Mesenchymal stem cell (in vitro differentiated cells and primary cell): ENCODE data around the gene HNRNPF.

Experiments used
- DNase-seq: peaks from one replicate; pipeline ENCODE4 v3.0.0-alpha.2; 2013
- H2AFZ ChIP-seq: one replicate; pipeline ENCODE4 v1.6.1; 2013; ENCODE audit warnings: low read depth, mild to moderate bottlenecking, control low read depth, inconsistent platforms, low read length, moderate library complexity
- H2AK5ac ChIP-seq: 2 replicates; pipeline ENCODE4 v1.6.1; 2013; ENCODE audit warnings: low read length, moderate library complexity, mild to moderate bottlenecking, inconsistent platforms; ENCODE audit not compliant: severe bottlenecking
- H2BK120ac ChIP-seq: one replicate; pipeline ENCODE4 v1.6.1; 2013; ENCODE audit warnings: low read depth, mild to moderate bottlenecking, inconsistent platforms, low read length, moderate library complexity
- H2BK12ac ChIP-seq, 2 experiments: one replicate each; pipeline ENCODE4 v1.6.1; 2013; ENCODE audit warnings: inconsistent platforms in 2 of 2, low read length in 2 of 2, mild to moderate bottlenecking in 2 of 2, moderate library complexity in 2 of 2, control low read depth in 1 of 2
- H2BK15ac ChIP-seq: one replicate; pipeline ENCODE4 v1.6.1; 2013; ENCODE audit warnings: mild to moderate bottlenecking, low read depth, inconsistent platforms; ENCODE audit not compliant: poor library complexity, severe bottlenecking
- H2BK5ac ChIP-seq: 2 replicates; pipeline ENCODE4 v1.6.1; 2013; ENCODE audit warnings: low read depth, mild to moderate bottlenecking, low read length, control low read depth, inconsistent platforms; ENCODE audit not compliant: poor library complexity, severe bottlenecking
- H3K14ac ChIP-seq, 2 experiments: one replicate each; pipeline ENCODE4 v1.6.1; 2013; ENCODE audit warnings: inconsistent platforms in 2 of 2, low read length in 2 of 2, control low read depth in 1 of 2, mild to moderate bottlenecking in 1 of 2, moderate library complexity in 1 of 2
- H3K18ac ChIP-seq, 2 experiments: one replicate each; pipeline ENCODE4 v1.6.1; 2013; ENCODE audit warnings: inconsistent platforms in 2 of 2, low read length in 2 of 2, control low read depth in 1 of 2, low read depth in 1 of 2, mild to moderate bottlenecking in 1 of 2
- H3K23ac ChIP-seq, 2 experiments: one replicate each; pipeline ENCODE4 v1.6.1; 2013; ENCODE audit warnings: inconsistent platforms in 2 of 2, low read length in 2 of 2, mild to moderate bottlenecking in 2 of 2, moderate library complexity in 2 of 2, control low read depth in 1 of 2
- H3K27ac ChIP-seq: 2 replicates; pipeline ENCODE4 v1.5.1; 2013; ENCODE audit warnings: mild to moderate bottlenecking, moderate library complexity, low read length, control low read depth, inconsistent platforms; ENCODE audit not compliant: poor library complexity, severe bottlenecking
- H3K27me3 ChIP-seq, 2 experiments: 2 replicates each; pipeline versions ENCODE4 v1.6.1 to v1.7.0; 2013; ENCODE audit warnings: low read length in 2 of 2, mild to moderate bottlenecking in 2 of 2, moderate library complexity in 2 of 2, control low read depth in 1 of 2, inconsistent platforms in 1 of 2; ENCODE audit not compliant: control insufficient read depth in 1 of 2, insufficient read depth in 1 of 2
- H3K36me3 ChIP-seq, 2 experiments: 2 replicates each; pipeline versions ENCODE4 v1.6.1 to v1.7.0; 2013; ENCODE audit warnings: low read length in 2 of 2, control low read depth in 1 of 2, inconsistent platforms in 1 of 2, low read depth in 1 of 2, mild to moderate bottlenecking in 1 of 2; ENCODE audit not compliant: insufficient read depth in 2 of 2, control insufficient read depth in 1 of 2
- H3K4ac ChIP-seq, 2 experiments: one replicate each; pipeline ENCODE4 v1.6.1; 2013; ENCODE audit warnings: inconsistent platforms in 2 of 2, low read length in 2 of 2, mild to moderate bottlenecking in 2 of 2, moderate library complexity in 2 of 2, control low read depth in 1 of 2, low read depth in 1 of 2
- H3K4me1 ChIP-seq: 2 replicates; pipeline ENCODE4 v1.6.1; 2013; ENCODE audit warnings: low read depth, low read length, control low read depth; ENCODE audit not compliant: control insufficient read depth, insufficient read depth
- H3K4me2 ChIP-seq: 2 replicates; pipeline ENCODE4 v1.6.1; 2013; ENCODE audit warnings: low read length, mild to moderate bottlenecking, inconsistent platforms; ENCODE audit not compliant: poor library complexity, severe bottlenecking
- H3K4me3 ChIP-seq, 2 experiments: 2 replicates each; pipeline versions ENCODE4 v1.5.1 to v1.7.0; 2013; ENCODE audit warnings: low read length in 2 of 2, mild to moderate bottlenecking in 2 of 2, control low read depth in 1 of 2, low read depth in 1 of 2; ENCODE audit not compliant: insufficient read depth in 1 of 2
- H3K79me1 ChIP-seq: replicated peaks from 2 replicates; pipeline ENCODE4 v1.6.1; 2013; ENCODE audit warnings: mild to moderate bottlenecking, control low read depth, low read length, inconsistent platforms; ENCODE audit not compliant: poor library complexity, severe bottlenecking
- H3K9ac ChIP-seq: 2 replicates; pipeline ENCODE4 v1.7.0; 2013; ENCODE audit warnings: mild to moderate bottlenecking, low read length, moderate library complexity
- H3K9me3 ChIP-seq: 2 replicates; pipeline ENCODE4 v1.7.0; 2013; ENCODE audit warnings: mild to moderate bottlenecking, low read length; ENCODE audit not compliant: control insufficient read depth
- H4K8ac ChIP-seq: one replicate; pipeline ENCODE4 v1.6.1; 2013; ENCODE audit warnings: inconsistent platforms, mild to moderate bottlenecking, low read length, moderate library complexity
- H4K91ac ChIP-seq: one replicate; pipeline ENCODE4 v1.6.1; 2013; ENCODE audit warnings: mild to moderate bottlenecking, low read length, inconsistent platforms
- WGBS: methylation state at CpG from one replicate; pipeline ENCODE4 v1.1.7; 2013; ENCODE audit warnings: mixed read lengths; 5-methylcytosine and 5-hydroxymethylcytosine counted together

HNRNPF gene

GRCh38 chr10:43415544-43415943, 6.6 kb upstream of the HNRNPF start:
- Histone ChIP-seq H3K14ac (no peak overlapping the region), H2BK5ac (no peak overlapping the region), H2AK5ac (no peak overlapping the region), H2BK120ac (no peak overlapping the region), H3K18ac (no peak overlapping the region), H2AFZ (no peak overlapping the region), H3K79me1 (no peaks in the 10 kb centered on the region), H3K4me1 (peaks cover 2% of the 10 kb centered on the region), H2BK15ac (no peak overlapping the region), H3K4ac (no peak overlapping the region), H4K8ac (no peak overlapping the region), H3K4me3 (no peak overlapping the region), H3K23ac (no peak overlapping the region), H3K9me3 (no peaks in the 10 kb centered on the region), H3K9ac (no peak overlapping the region), H3K4me2 (no peak overlapping the region), H4K91ac (no peak overlapping the region), H2BK12ac (no peak overlapping the region), H3K36me3 (no peaks in the 10 kb centered on the region), H3K27me3 (no peaks in the 10 kb centered on the region), H3K27ac (no peak overlapping the region)
- no peak for DNase-seq
- WGBS, result 94% methylated on average over 9 of the region's 10 CpGs

- peaks cover 9% of the 10 kb centered on the region for H3K4me1 ChIP-seq
- H3K79me1 ChIP-seq, result peaks cover 6% of the 10 kb centered on the region
- H3K4ac ChIP-seq, result no peak overlapping the region
- H3K27ac ChIP-seq, result no peak overlapping the region
- H3K27me3 ChIP-seq, result no peaks in the 10 kb centered on the region
- H3K4me2 ChIP-seq, result no peak overlapping the region
- no peak overlapping the region for H2AK5ac ChIP-seq
- no peak overlapping the region for H2BK5ac ChIP-seq
- H3K4me3 ChIP-seq, result no peak overlapping the region
- H3K9me3 ChIP-seq, result no peaks in the 10 kb centered on the region
- no peak overlapping the region for H2BK12ac ChIP-seq
- H2AFZ ChIP-seq, result no peak overlapping the region
- H3K14ac ChIP-seq, result no peak overlapping the region
- no peak overlapping the region for H3K18ac ChIP-seq
- H2BK120ac ChIP-seq, result no peak overlapping the region
- no peak overlapping the region for H3K23ac ChIP-seq
- WGBS, result 100% methylated on average over 1 of the region's 2 CpGs
- no peak for DNase-seq
- no peak overlapping the region for H3K9ac ChIP-seq
- no peak overlapping the region for H4K8ac ChIP-seq
- H4K91ac ChIP-seq, result no peak overlapping the region
- no peak overlapping the region for H2BK15ac ChIP-seq
- no peaks in the 10 kb centered on the region for H3K36me3 ChIP-seq
Observed at GRCh38 chr10:43411536-43411935, 2.5 kb upstream of the HNRNPF start.

GRCh38 chr10:43410345-43410744, 1.4 kb upstream of the HNRNPF start:
- Histone ChIP-seq H3K14ac (no peak overlapping the region), H3K23ac (no peak overlapping the region), H3K9ac (peak overlapping the region; percentile 97), H3K36me3 (no peaks in the 10 kb centered on the region), H2BK15ac (no peak overlapping the region), H2AFZ (no peak overlapping the region), H3K27ac (no peak overlapping the region), H3K4me2 (no peak overlapping the region), H3K4me3 (peak overlapping the region in 1 of 2 experiments; percentile 91), H3K18ac (no peak overlapping the region), H3K4ac (no peak overlapping the region), H4K91ac (no peak overlapping the region), H2BK120ac (no peak overlapping the region), H2BK12ac (no peak overlapping the region), H3K79me1 (peaks cover 6% of the 10 kb centered on the region), H3K4me1 (peaks cover 11% of the 10 kb centered on the region), H4K8ac (no peak overlapping the region), H3K27me3 (no peaks in the 10 kb centered on the region), H2AK5ac (no peak overlapping the region), H3K9me3 (no peaks in the 10 kb centered on the region), H2BK5ac (no peak overlapping the region)
- 96% methylated on average over 14 of the region's 14 CpGs for WGBS
- DNase-seq, result no peak

GRCh38 chr10:43409385-43410109, 561 bp upstream of the HNRNPF start:
- WGBS, result 76% methylated on average over 46 of the region's 46 CpGs
- Histone ChIP-seq H3K4me1 (peaks cover 12% of the 10 kb centered on the region), H2AK5ac (peak overlapping the region; percentile 87), H3K14ac (peak overlapping the region in 1 of 2 experiments; percentile 88), H3K4me3 (peak overlapping the region; percentile 55 to 91), H3K27me3 (no peaks in the 10 kb centered on the region), H3K79me1 (peaks cover 6% of the 10 kb centered on the region), H2BK120ac (peak overlapping the region; percentile 1), H2BK12ac (peak overlapping the region; percentile 18 to 71), H3K27ac (peak overlapping the region; percentile 26), H2BK15ac (peak overlapping the region; percentile 26), H2BK5ac (no peak overlapping the region), H3K18ac (peak overlapping the region; percentile 91 to 98), H3K4ac (peak overlapping the region in 1 of 2 experiments; percentile 94), H4K8ac (peak overlapping the region; percentile 92), H3K9me3 (no peaks in the 10 kb centered on the region), H3K36me3 (no peaks in the 10 kb centered on the region), H4K91ac (peak overlapping the region; percentile 97), H3K23ac (no peak overlapping the region), H3K9ac (peak overlapping the region; percentile 97), H3K4me2 (peak overlapping the region; percentile 71), H2AFZ (peak overlapping the region; percentile 90)
- DNase-seq, result no peak
